ENCODE measurements around the gene LSM5.

Gene LSM5

DNA sequence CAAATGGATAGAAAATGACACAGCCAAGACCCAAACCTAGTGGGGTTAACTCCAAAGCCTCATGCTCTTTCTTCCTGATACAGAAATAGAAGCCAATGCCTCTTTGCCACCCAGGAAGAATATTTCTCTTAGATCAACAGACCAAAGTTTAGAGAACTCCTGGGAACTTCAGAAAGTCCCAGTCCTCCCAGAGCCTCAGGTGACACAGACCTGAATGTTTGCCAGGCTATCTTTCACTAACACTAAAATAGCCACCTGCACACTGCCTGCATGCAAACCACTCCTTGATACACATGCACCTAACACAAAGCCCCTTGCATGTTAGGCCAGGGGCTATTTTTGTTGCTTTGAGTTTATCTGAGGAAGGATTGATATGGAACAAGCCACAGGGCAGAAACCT lies 27.7 kb downstream of the LSM5 start:
- no peak for DNase-seq (ENCODE audit: low read depth)

DNA sequence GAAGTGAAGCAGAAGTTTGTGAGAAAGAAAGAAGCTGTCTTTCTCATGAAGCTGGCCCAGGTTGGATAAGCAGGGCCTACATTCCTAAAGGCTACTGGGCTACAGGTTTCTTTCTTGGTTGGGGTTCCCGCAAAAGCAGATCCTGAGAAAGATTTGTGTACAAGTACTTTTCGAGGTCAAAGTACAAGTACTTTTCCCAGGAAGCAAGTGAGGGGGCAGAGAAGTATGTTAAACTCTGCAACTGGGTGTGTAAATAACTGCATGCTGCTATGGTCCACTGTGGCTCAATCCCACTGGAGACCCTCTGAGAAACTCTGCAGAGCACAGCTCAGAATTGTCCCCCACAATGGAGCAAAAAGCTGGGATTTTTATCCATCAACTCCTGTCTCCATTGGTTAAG lies 28.7 kb downstream of the LSM5 start:
- DNase-seq (ENCODE audit: low read depth), result no peak

DNA sequence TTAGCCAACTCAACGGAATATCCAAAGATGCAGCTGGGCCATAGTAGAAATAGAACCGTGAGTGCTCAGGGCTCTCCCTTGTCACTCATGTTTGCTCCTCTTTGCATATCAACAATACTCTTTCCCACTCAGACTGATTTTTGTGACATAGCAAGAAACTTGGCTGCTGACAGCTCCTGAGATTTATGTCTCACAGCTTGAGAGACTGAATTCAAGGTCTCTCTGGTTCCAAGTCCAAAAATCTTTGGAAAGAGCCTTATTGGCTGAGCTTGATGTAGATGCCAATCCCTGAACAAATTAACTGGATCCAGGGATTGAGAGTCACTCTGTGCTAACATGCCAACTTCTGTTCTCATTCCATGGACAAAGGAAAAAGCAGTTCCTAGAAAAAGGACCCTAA lies 30.4 kb downstream of the LSM5 start:
- DNase-seq (ENCODE audit: low read depth), result no peak

DNA sequence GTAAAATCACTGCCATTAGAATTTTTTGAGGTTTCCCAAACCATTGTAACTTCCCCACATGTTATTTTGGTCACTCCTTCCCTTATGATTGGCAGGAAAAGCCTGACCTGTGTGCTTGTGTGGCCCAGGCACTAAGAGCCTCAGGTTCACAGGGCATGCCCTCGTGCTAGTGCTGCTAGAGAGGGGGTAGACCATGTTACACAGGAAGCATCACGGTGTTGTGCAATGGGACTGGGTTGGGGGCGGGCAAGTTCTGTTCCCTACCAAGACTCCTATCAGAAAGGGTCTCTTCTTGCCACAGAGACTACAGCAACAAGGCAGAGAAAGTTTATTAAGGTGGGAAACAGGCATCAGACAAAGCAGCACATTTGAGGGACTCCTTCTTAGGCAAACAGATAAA lies 32.2 kb downstream of the LSM5 start:
- no peak for DNase-seq (ENCODE audit: low read depth)

- DNase-seq (ENCODE audit: low read depth), result no peak
Observed at GRCh38 chr7:32453341-32454011, 36.7 kb downstream of the LSM5 start.

DNA sequence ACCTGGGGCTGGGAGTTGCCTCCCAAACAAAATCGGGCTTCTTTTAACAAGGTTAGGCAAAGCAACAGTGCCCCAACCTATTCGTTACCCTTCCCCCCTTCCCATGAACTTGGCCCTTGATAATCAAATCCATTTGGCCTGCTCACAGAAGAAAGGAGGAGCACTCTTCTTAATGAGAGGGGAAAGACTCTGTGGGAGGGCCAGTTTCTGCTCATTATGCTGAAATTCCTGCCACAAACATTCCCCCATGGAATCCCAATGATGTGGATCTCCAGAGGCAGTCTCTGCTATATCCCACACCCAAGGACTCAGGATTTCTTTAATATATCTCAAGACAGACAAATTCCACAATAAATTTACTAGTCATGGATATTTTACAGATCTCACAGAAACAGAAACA lies 43.0 kb downstream of the LSM5 start:
- no peak for DNase-seq (ENCODE audit: low read depth)

DNA sequence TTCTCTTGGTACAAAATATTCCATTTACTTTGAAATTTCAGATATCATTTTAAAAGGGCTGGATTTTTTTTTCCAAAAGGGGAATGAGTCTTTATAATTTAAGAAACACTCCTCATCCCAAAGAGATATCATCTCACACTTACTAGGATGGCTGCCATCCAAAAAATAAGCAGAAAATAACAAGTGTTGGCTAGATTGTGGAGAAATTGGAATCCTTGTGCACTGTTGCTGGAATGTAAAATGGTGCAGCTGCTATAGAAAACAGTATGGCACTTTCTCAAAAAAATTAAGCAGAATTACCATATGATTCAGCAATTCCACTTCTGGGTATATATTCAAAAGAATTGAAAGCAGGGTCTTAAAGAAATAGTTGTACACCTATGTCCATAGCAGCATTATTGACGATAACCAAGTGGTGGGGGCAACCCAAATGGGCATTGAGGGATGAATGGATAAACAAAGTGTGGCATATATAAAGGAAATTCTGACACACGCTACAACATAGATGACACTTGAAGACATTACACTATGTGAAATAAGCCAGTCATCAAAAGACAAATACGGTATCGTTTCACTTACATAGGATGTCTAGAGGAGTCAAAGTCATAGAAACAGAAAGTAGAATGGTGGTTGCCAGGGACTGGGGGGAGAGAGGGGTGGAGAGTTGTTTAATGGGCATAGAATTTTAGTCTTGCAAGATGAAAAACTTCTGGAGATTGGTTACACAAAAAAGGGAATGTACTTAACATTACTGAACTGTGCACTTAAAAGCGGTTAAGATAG lies 53.8 kb downstream of the LSM5 start:
- DNase-seq (ENCODE audit: low read depth), result no peak

Measured in activated gamma-delta T cell treated with anti-CD3 and anti-CD28 coated beads, Interleukin-2, amount 50 U/mL, for 16 hours (primary cell).